H9 (cell line): ENCODE results near the gene BTRC. TPM values are rescaled to one million over a fixed set of nuclear protein-coding genes. Genes with fewer than 3 reads are reported as not detected.
"Not testable (repeated sequence)": the region's sequence is repeated elsewhere in the genome, so short reads cannot be mapped to it uniquely, and the experiment has no call there.

Experiments used
- DNase-seq: peaks from one replicate; pipeline ENCODE4 v3.0.0-alpha.2; 2017
- H2AFZ ChIP-seq: one replicate; pipeline ENCODE4 v1.6.1; 2013; ENCODE audit warnings: mild to moderate bottlenecking, low read length, control low read depth, moderate library complexity
- H2AK5ac ChIP-seq: 2 replicates; pipeline ENCODE4 v1.6.1; 2013; ENCODE audit warnings: low read length, control low read depth, mixed read lengths; ENCODE audit not compliant: insufficient read length
- H2BK120ac ChIP-seq: one replicate; pipeline ENCODE4 v1.6.1; 2013; ENCODE audit warnings: low read depth, mild to moderate bottlenecking, low read length, control low read depth, inconsistent platforms; ENCODE audit not compliant: poor library complexity, severe bottlenecking
- H2BK12ac ChIP-seq: 2 replicates; pipeline ENCODE4 v1.6.1; 2013; ENCODE audit warnings: low read length, control low read depth, mixed read lengths, low read depth; ENCODE audit not compliant: insufficient read length
- H2BK15ac ChIP-seq: 2 replicates; pipeline ENCODE4 v1.6.1; 2013; ENCODE audit warnings: low read depth, low read length, control low read depth
- H2BK20ac ChIP-seq: one replicate; pipeline ENCODE4 v1.6.1; 2013; ENCODE audit warnings: low read depth, mild to moderate bottlenecking, low read length, control low read depth, inconsistent platforms; ENCODE audit not compliant: poor library complexity, severe bottlenecking
- H2BK5ac ChIP-seq: 2 replicates; pipeline ENCODE4 v1.6.1; 2013; ENCODE audit warnings: low read length, control low read depth, mixed read lengths; ENCODE audit not compliant: insufficient read length
- H3K14ac ChIP-seq: 2 replicates; pipeline ENCODE4 v1.6.1; 2013; ENCODE audit warnings: low read length, control low read depth; ENCODE audit not compliant: insufficient read depth
- H3K18ac ChIP-seq: 2 replicates; pipeline ENCODE4 v1.6.1; 2013; ENCODE audit warnings: low read depth, mild to moderate bottlenecking, mixed read lengths, low read length, control low read depth; ENCODE audit not compliant: insufficient read length
- H3K23ac ChIP-seq: 2 replicates; pipeline ENCODE4 v1.6.1; 2013; ENCODE audit warnings: low read length, control low read depth, mixed read lengths, low read depth; ENCODE audit not compliant: insufficient read length
- H3K23me2 ChIP-seq: 2 replicates; pipeline ENCODE4 v1.6.1; 2013; ENCODE audit warnings: low read depth, mild to moderate bottlenecking, mixed read lengths, low read length, control low read depth; ENCODE audit not compliant: insufficient read length, poor library complexity, severe bottlenecking
- H3K27ac ChIP-seq: 2 replicates; pipeline ENCODE4 v1.5.1; 2013; ENCODE audit warnings: low read length, control low read depth, mixed read lengths, low read depth; ENCODE audit not compliant: insufficient read length
- H3K27me3 ChIP-seq: 2 replicates; pipeline ENCODE4 v1.6.1; 2013; ENCODE audit warnings: low read length, control low read depth, inconsistent platforms; ENCODE audit not compliant: insufficient read depth
- H3K4ac ChIP-seq: 2 replicates; pipeline ENCODE4 v1.6.1; 2013; ENCODE audit warnings: low read depth, mild to moderate bottlenecking, control low read depth, inconsistent platforms, low read length, moderate library complexity
- H3K4me1 ChIP-seq: 2 replicates; pipeline ENCODE4 v1.6.1; 2013; ENCODE audit warnings: low read length, control low read depth, inconsistent platforms; ENCODE audit not compliant: insufficient read depth
- H3K4me2 ChIP-seq: 2 replicates; pipeline ENCODE4 v1.6.1; 2013; ENCODE audit warnings: low read length, control low read depth, mixed read lengths; ENCODE audit not compliant: insufficient read length, insufficient read depth
- H3K56ac ChIP-seq: 2 replicates; pipeline ENCODE4 v1.6.1; 2013; ENCODE audit warnings: low read depth, mild to moderate bottlenecking, mixed read lengths, low read length, control low read depth; ENCODE audit not compliant: insufficient read length
- H3K79me1 ChIP-seq: 2 replicates; pipeline ENCODE4 v1.6.1; 2013; ENCODE audit warnings: low read depth, mild to moderate bottlenecking, moderate library complexity, low read length, control low read depth, inconsistent platforms; ENCODE audit not compliant: insufficient read depth, poor library complexity, severe bottlenecking
- H3K79me2 ChIP-seq: 2 replicates; pipeline ENCODE4 v1.6.1; 2013; ENCODE audit warnings: low read length, control low read depth, inconsistent platforms; ENCODE audit not compliant: insufficient read depth
- H3K9ac ChIP-seq: 2 replicates; pipeline ENCODE4 v1.6.1; 2013; ENCODE audit warnings: low read length, control low read depth, mixed read lengths; ENCODE audit not compliant: insufficient read length; ENCODE audit errors: extremely low read depth
- H3K9me3 ChIP-seq: one replicate; pipeline ENCODE4 v1.6.1; 2013; ENCODE audit warnings: low read depth, low read length, inconsistent platforms; ENCODE audit not compliant: control insufficient read depth
- H3T11ph ChIP-seq: one replicate; pipeline ENCODE4 v1.6.1; 2013; ENCODE audit warnings: mild to moderate bottlenecking, low read length, control low read depth, inconsistent platforms
- H4K20me1 ChIP-seq: one replicate; pipeline ENCODE4 v1.6.1; 2013; ENCODE audit not compliant: control insufficient read depth, insufficient read length, insufficient read depth
- H4K5ac ChIP-seq: 2 replicates; pipeline ENCODE4 v1.6.1; 2013; ENCODE audit warnings: low read depth, mild to moderate bottlenecking, mixed read lengths, low read length, control low read depth; ENCODE audit not compliant: insufficient read length
- H4K8ac ChIP-seq: replicated peaks from 2 replicates; pipeline ENCODE4 v1.6.1; 2013; ENCODE audit warnings: low read length, control low read depth, mixed read lengths, low read depth; ENCODE audit not compliant: insufficient read length
- H4K91ac ChIP-seq: 2 replicates; pipeline ENCODE4 v1.6.1; 2013; ENCODE audit warnings: low read depth, mild to moderate bottlenecking, moderate library complexity, mixed read lengths, low read length, control low read depth; ENCODE audit not compliant: insufficient read length
- H3K27ac Mint-ChIP-seq, 3 experiments: 2 replicates in 2 of 3; 3 replicates in 1 of 3; pipeline ENCODE4 v1.8.0; 2020 to 2021; ENCODE audit warnings: mixed read lengths in 3 of 3, mild to moderate bottlenecking in 1 of 3, moderate library complexity in 1 of 3
- H3K27me3 Mint-ChIP-seq: 2 replicates; pipeline ENCODE4 v1.8.0; 2021; ENCODE audit warnings: low read depth, mild to moderate bottlenecking, moderate library complexity, mixed read lengths
- H3K36me3 Mint-ChIP-seq, 3 experiments: 2 replicates in 2 of 3; 3 replicates in 1 of 3; pipeline ENCODE4 v1.8.0; 2020 to 2021; ENCODE audit warnings: low read depth in 3 of 3, mixed read lengths in 3 of 3; ENCODE audit not compliant: insufficient read depth in 1 of 3
- H3K4me1 Mint-ChIP-seq, 2 experiments: 2 replicates each; pipeline ENCODE4 v1.8.0; 2020; ENCODE audit warnings: mixed read lengths in 2 of 2
- H3K4me3 Mint-ChIP-seq, 2 experiments: 2 replicates in 1 of 2; 3 replicates in 1 of 2; pipeline ENCODE4 v1.8.0; 2020 to 2021; ENCODE audit warnings: mild to moderate bottlenecking in 2 of 2, mixed read lengths in 2 of 2, moderate library complexity in 1 of 2
- H3K9me3 Mint-ChIP-seq, 2 experiments: 2 replicates in 1 of 2; 3 replicates in 1 of 2; pipeline ENCODE4 v1.8.0; 2020; ENCODE audit warnings: mild to moderate bottlenecking in 2 of 2, mixed read lengths in 2 of 2, moderate library complexity in 1 of 2
- WGBS: extraction: QIAGEN DNeasy Blood & Tissue Kit; methylation state at CpG from one replicate; pipeline ENCODE4 v1.1.7; 2013; ENCODE audit warnings: missing lambda C conversion rate, low lambda C conversion rate, mixed read lengths; ENCODE audit not compliant: insufficient read length; ENCODE audit errors: extremely low coverage; 5-methylcytosine and 5-hydroxymethylcytosine counted together
- total RNA-seq: library from RNA; stranded (reverse); gene quantifications from 2 replicates; pipeline ENCODE4 v1.2.1, GENCODE V29; 2021
- TF ChIP-seq, protein P1 (sequence below): fragments of 200-600 bp; sonication (generic); conservative IDR thresholded peaks from 3 replicates; pipeline ENCODE4 v1.8.0; 2021; ENCODE audit warnings: antibody characterized with exemption, mild to moderate bottlenecking

BTRC gene
- total RNA-seq, 1 experiment from 2014 or later, result 24.2 TPM

DNA sequence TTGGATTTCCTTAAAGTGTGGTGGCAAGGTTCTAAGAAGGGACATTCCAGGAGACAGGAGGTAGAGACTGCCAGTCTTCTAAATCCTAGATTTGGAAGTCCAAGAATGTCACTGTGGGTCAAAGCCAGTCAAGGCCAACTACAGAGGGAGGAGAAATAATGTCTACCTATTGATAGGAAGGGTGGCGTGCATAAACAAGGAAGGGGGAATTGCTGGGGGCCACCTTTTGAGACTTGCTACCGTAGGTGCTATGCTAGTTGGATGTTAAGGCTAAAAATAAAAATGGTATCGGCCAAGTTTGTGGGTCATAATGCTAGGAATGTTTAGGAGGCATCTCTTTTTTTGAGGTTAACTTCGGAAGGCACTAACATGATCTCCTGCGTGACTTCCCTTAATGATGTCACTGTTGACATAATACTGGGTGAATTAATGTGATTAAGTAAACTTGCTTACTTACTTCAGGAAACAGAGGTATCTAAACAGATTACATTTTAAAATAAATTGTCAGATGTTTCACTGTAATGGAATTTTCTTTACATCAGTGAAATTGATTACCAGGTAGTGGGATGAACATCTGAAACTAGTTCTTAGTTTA lies 4.8 kb downstream of the BTRC start:
- no peak overlapping the region for H3K14ac ChIP-seq
- Mint-ChIP-seq H3K27me3 (no peaks in the 10 kb centered on the region), H3K4me1 (peaks cover 18 to 19% of the 10 kb centered on the region in 2 experiments), H3K27ac (peak overlapping the region in 1 of 3 experiments; percentile 69; a peak in 2 of 7 replicates), H3K9me3 (no peaks in the 10 kb centered on the region; a peak in 1 of 5 replicates), H3K36me3 (peaks cover 0 to 6% (median 0%) of the 10 kb centered on the region in 3 experiments; a peak in 3 of 7 replicates), H3K4me3 (no peak overlapping the region; a peak in 1 of 5 replicates)
- no peaks in the 10 kb centered on the region for H3K79me1 ChIP-seq
- no peak overlapping the region for H3K4me2 ChIP-seq
- H2AFZ ChIP-seq, result no peak overlapping the region
- TF ChIP-seq, protein P1, sequence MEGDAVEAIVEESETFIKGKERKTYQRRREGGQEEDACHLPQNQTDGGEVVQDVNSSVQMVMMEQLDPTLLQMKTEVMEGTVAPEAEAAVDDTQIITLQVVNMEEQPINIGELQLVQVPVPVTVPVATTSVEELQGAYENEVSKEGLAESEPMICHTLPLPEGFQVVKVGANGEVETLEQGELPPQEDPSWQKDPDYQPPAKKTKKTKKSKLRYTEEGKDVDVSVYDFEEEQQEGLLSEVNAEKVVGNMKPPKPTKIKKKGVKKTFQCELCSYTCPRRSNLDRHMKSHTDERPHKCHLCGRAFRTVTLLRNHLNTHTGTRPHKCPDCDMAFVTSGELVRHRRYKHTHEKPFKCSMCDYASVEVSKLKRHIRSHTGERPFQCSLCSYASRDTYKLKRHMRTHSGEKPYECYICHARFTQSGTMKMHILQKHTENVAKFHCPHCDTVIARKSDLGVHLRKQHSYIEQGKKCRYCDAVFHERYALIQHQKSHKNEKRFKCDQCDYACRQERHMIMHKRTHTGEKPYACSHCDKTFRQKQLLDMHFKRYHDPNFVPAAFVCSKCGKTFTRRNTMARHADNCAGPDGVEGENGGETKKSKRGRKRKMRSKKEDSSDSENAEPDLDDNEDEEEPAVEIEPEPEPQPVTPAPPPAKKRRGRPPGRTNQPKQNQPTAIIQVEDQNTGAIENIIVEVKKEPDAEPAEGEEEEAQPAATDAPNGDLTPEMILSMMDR, result no peak
- H3K9ac ChIP-seq, result no peak overlapping the region
- DNase-seq, result no peak
- no peak overlapping the region for H2BK12ac ChIP-seq
- H2AK5ac ChIP-seq, result no peak overlapping the region
- no peak overlapping the region for H2BK15ac ChIP-seq
- no peaks in the 10 kb centered on the region for H3K27me3 ChIP-seq
- H3K56ac ChIP-seq, result no peak overlapping the region
- H3K4ac ChIP-seq, result no peak overlapping the region
- H4K91ac ChIP-seq, result no peak overlapping the region
- H3K9me3 ChIP-seq, result no peaks in the 10 kb centered on the region
- no peak overlapping the region for H3T11ph ChIP-seq
- no peaks in the 10 kb centered on the region for H3K23me2 ChIP-seq
- no peaks in the 10 kb centered on the region for H3K79me2 ChIP-seq
- no peak overlapping the region for H3K18ac ChIP-seq
- H2BK20ac ChIP-seq, result no peak overlapping the region
- no peak overlapping the region for H4K5ac ChIP-seq
- H4K8ac ChIP-seq, result no peak overlapping the region
- H4K20me1 ChIP-seq, result no peaks in the 10 kb centered on the region
- no peak overlapping the region for H3K27ac ChIP-seq
- H3K4me1 ChIP-seq, result no peaks in the 10 kb centered on the region
- H2BK120ac ChIP-seq, result no peak overlapping the region
- H2BK5ac ChIP-seq, result no peak overlapping the region
- H3K23ac ChIP-seq, result no peak overlapping the region
- whole genome bisulfite sequencing, result no CpG with 5 or more reads among the region's 5 CpGs

GRCh38 chr10:101360090-101360489 lies 6.1 kb downstream of the BTRC start:
- not testable (repeated sequence) for H3K36me3 Mint-ChIP-seq, H4K8ac ChIP-seq, H3T11ph ChIP-seq, H3K23me2 ChIP-seq, H3K27me3 Mint-ChIP-seq, H4K5ac ChIP-seq, H3K9me3 ChIP-seq, H2BK12ac ChIP-seq, H3K18ac ChIP-seq, DNase-seq, H3K4me2 ChIP-seq, H3K79me1 ChIP-seq, H3K4me1 ChIP-seq, H3K27ac Mint-ChIP-seq, H3K27ac ChIP-seq, H2AFZ ChIP-seq, H2BK15ac ChIP-seq, H3K4ac ChIP-seq, H4K20me1 ChIP-seq, H2AK5ac ChIP-seq, H3K9ac ChIP-seq, H3K9me3 Mint-ChIP-seq, H2BK5ac ChIP-seq, H4K91ac ChIP-seq, H2BK20ac ChIP-seq, H2BK120ac ChIP-seq, H3K27me3 ChIP-seq, H3K79me2 ChIP-seq, H3K23ac ChIP-seq, H3K14ac ChIP-seq, H3K56ac ChIP-seq, H3K4me3 Mint-ChIP-seq
- WGBS, result no CpG with 5 or more reads among the region's 8 CpGs
- H3K4me1 Mint-ChIP-seq, result peaks cover 11 to 12% of the 10 kb centered on the region in 2 experiments
